ENCODE results near the gene ADAM12.
"Not testable (repeated sequence)": the region's sequence is repeated elsewhere in the genome, so short reads cannot be mapped to it uniquely, and the experiment has no call there.

Gene ADAM12

GRCh38 chr10:125980521-125981035 lies 407.7 kb downstream of the ADAM12 start:
- no peak overlapping the region for H2AFZ ChIP-seq (ENCODE audit: low read depth, low read length)
- H3K4me3 ChIP-seq (ENCODE audit: low read length), result no peak overlapping the region
- no peaks in the 10 kb centered on the region for H3K9me3 ChIP-seq (ENCODE audit: insufficient read depth, low read length)
- no peaks in the 10 kb centered on the region for H3K27me3 ChIP-seq (ENCODE audit: low read depth, low read length)
- no peaks in the 10 kb centered on the region for H3K79me2 ChIP-seq (ENCODE audit: low read length)
- TF ChIP-seq EZH2phosphoT487 (IDR thresholded peaks at IDR 0.05; ENCODE audit: low read depth) (no peak), CTCF (IDR thresholded peaks at IDR 0.05; ENCODE audit: low read depth, low read length) (no peak)
- no peaks in the 10 kb centered on the region for H3K36me3 ChIP-seq (replicated peaks; ENCODE audit: low read depth, low read length)
- H3K27ac ChIP-seq (ENCODE audit: low read length), result no peak overlapping the region
- peaks cover 37% of the 10 kb centered on the region for H3K4me1 ChIP-seq (ENCODE audit: low read length)
- no peaks in the 10 kb centered on the region for H4K20me1 ChIP-seq (ENCODE audit: insufficient read depth, low read length)
- H3K4me2 ChIP-seq (ENCODE audit: low read length), result no peak overlapping the region
- no peak overlapping the region for H3K9ac ChIP-seq (ENCODE audit: low read length)

- Histone ChIP-seq H4K20me1 (ENCODE audit: insufficient read depth, low read length) (no peaks in the 10 kb centered on the region), H3K36me3 (replicated peaks; ENCODE audit: low read depth, low read length) (no peaks in the 10 kb centered on the region), H3K4me2 (ENCODE audit: low read length) (no peak overlapping the region), H3K27ac (ENCODE audit: low read length) (no peak overlapping the region), H3K79me2 (ENCODE audit: low read length) (no peaks in the 10 kb centered on the region), H3K4me1 (ENCODE audit: low read length) (peaks cover 35% of the 10 kb centered on the region), H3K9me3 (ENCODE audit: insufficient read depth, low read length) (no peaks in the 10 kb centered on the region), H3K27me3 (ENCODE audit: low read depth, low read length) (no peaks in the 10 kb centered on the region), H3K9ac (ENCODE audit: low read length) (no peak overlapping the region), H3K4me3 (ENCODE audit: low read length) (no peak overlapping the region), H2AFZ (ENCODE audit: low read depth, low read length) (no peak overlapping the region; the same call in 1 of the 2 replicates)
- TF ChIP-seq EZH2phosphoT487 (IDR thresholded peaks at IDR 0.05; ENCODE audit: low read depth) (no peak), CTCF (IDR thresholded peaks at IDR 0.05; ENCODE audit: low read depth, low read length) (no peak)
Measured at GRCh38 chr10:125979976-125980375, 408.3 kb downstream of the ADAM12 start.

- TF ChIP-seq EZH2phosphoT487 (IDR thresholded peaks at IDR 0.05; ENCODE audit: low read depth), result no peak
- TF ChIP-seq CTCF (IDR thresholded peaks at IDR 0.05; ENCODE audit: low read depth, low read length), result peak; percentile 56
- no peak overlapping the region for H3K4me3 ChIP-seq (ENCODE audit: low read length)
- H3K27me3 ChIP-seq (ENCODE audit: low read depth, low read length), result no peaks in the 10 kb centered on the region
- peak overlapping the region; percentile 77; the same call in 1 of the 2 replicates for H2AFZ ChIP-seq (ENCODE audit: low read depth, low read length)
- H3K9me3 ChIP-seq (ENCODE audit: insufficient read depth, low read length), result no peaks in the 10 kb centered on the region
- H3K4me2 ChIP-seq (ENCODE audit: low read length), result peak overlapping the region; percentile 50
- no peak overlapping the region for H3K9ac ChIP-seq (ENCODE audit: low read length)
- H3K79me2 ChIP-seq (ENCODE audit: low read length), result no peaks in the 10 kb centered on the region
- H4K20me1 ChIP-seq (ENCODE audit: insufficient read depth, low read length), result no peaks in the 10 kb centered on the region
- H3K4me1 ChIP-seq (ENCODE audit: low read length), result peaks cover 8% of the 10 kb centered on the region
- H3K27ac ChIP-seq (ENCODE audit: low read length), result no peak overlapping the region
- no peaks in the 10 kb centered on the region for H3K36me3 ChIP-seq (replicated peaks; ENCODE audit: low read depth, low read length)
Measured at GRCh38 chr10:125976960-125977605, 411.2 kb downstream of the ADAM12 start.

- not testable (repeated sequence) for H3K9me3 ChIP-seq (ENCODE audit: insufficient read depth, low read length); H3K79me2 ChIP-seq (ENCODE audit: low read length)
Measured at GRCh38 chr10:125970077-125970630, 418.1 kb downstream of the ADAM12 start.

More at GRCh38 chr10:125970077-125970630, 418.1 kb downstream of the ADAM12 start:
- H3K4me1 ChIP-seq (ENCODE audit: low read length); H2AFZ ChIP-seq (ENCODE audit: low read depth, low read length); H4K20me1 ChIP-seq (ENCODE audit: insufficient read depth, low read length); H3K27ac ChIP-seq (ENCODE audit: low read length); H3K27me3 ChIP-seq (ENCODE audit: low read depth, low read length); H3K36me3 ChIP-seq (replicated peaks; ENCODE audit: low read depth, low read length); H3K4me2 ChIP-seq (ENCODE audit: low read length); H3K4me3 ChIP-seq (ENCODE audit: low read length); H3K9ac ChIP-seq (ENCODE audit: low read length): not testable (repeated sequence)

Data from OCI-LY3 (cell line).